ENCODE results near the gene ORMDL1. TPM values are rescaled to one million over a fixed set of nuclear protein-coding genes. Genes with fewer than 3 reads are reported as not detected.
A peak's percentile ranks its signal among the peaks of the same experiment; 100 is the strongest.

ORMDL1 gene
- total and polyA plus RNA-seq, 2 of the 13 experiments (the other 11 are each of a cell fraction or from before 2014, with no cell fraction given), result 67.5 to 160 TPM

DNA sequence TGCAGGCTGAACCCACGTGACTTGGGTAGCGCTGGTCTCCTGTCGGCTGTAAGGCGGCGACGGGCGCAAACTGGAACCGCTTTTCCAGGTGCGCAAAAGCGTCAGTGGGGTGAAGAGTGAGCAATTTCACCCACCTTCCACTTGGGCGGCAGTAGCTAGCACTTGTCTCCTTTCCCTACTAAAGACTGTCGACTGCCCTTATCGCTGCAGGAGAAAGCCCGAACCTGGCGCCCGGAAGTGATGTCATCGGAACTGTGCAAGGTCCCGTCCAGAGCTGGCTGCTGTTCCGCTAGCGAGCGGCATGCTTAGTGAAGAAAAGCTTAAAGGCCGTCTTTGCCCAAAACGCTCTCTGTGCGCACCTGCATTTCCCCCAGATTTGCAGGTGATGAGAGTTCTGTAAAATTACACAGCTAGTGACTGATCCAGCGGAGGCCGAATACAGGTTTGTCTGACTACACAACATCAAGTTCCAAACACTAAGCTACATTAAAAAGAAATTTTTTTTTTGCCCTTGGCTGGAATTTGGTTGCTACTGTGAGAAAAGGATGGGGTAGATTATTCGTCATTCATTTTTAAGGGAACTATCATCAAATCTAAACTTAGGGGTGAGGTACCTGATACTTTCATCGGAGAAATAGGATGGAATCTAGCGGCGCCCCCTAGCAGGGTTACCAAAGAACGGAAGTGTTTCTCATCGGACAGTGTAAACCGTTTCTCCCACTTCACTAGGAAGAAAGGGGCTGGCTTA is 21.4 kb downstream of the ORMDL1 start, which contains the start of gene OSGEPL1 (continued):
- TF ChIP-seq HNF4G (IDR thresholded peaks at IDR 0.05; ENCODE audit: borderline replicate concordance, low read depth, low read length) (peak; percentile 9; the same call in 1 of the 2 replicates), HNF4G (CRISPR knock-in tag; IDR thresholded peaks at IDR 0.05; ENCODE audit: borderline replicate concordance, low read depth) (no peak; the same call in 1 of the 2 replicates), ZNF264 (CRISPR knock-in tag; IDR thresholded peaks at IDR 0.05) (peak; percentile 69; the same call in 1 of the 2 replicates), EED (CRISPR knock-in tag; IDR thresholded peaks at IDR 0.05) (peak; percentile 96), TCF7 (IDR thresholded peaks at IDR 0.05; ENCODE audit: low read depth) (no peak), NFIC (IDR thresholded peaks at IDR 0.05; ENCODE audit: low read length) (0 out of 2 replicates have a peak, but pooled peaks have one; percentile 38), ZC3H4 (CRISPR knock-in tag; IDR thresholded peaks at IDR 0.05; ENCODE audit: borderline replicate concordance) (no peak), ATF1 (CRISPR knock-in tag; IDR thresholded peaks at IDR 0.05) (peak; percentile 95), ELF4 (CRISPR knock-in tag; IDR thresholded peaks at IDR 0.05; ENCODE audit: borderline replicate concordance) (peak; percentile 63; the same call in 1 of the 2 replicates), REPIN1 (CRISPR knock-in tag; IDR thresholded peaks at IDR 0.05; ENCODE audit: borderline replicate concordance, low read depth) (peak; percentile 99), POLR2A (IDR thresholded peaks at IDR 0.05; ENCODE audit: insufficient read depth in 1 of 2, low read depth in 2 of 2, low read length in 2 of 2) (peak; percentile 93 to 97), ATM (IDR thresholded peaks at IDR 0.05; ENCODE audit: borderline replicate concordance) (no peak)
- TF ChIP-seq, protein P1, sequence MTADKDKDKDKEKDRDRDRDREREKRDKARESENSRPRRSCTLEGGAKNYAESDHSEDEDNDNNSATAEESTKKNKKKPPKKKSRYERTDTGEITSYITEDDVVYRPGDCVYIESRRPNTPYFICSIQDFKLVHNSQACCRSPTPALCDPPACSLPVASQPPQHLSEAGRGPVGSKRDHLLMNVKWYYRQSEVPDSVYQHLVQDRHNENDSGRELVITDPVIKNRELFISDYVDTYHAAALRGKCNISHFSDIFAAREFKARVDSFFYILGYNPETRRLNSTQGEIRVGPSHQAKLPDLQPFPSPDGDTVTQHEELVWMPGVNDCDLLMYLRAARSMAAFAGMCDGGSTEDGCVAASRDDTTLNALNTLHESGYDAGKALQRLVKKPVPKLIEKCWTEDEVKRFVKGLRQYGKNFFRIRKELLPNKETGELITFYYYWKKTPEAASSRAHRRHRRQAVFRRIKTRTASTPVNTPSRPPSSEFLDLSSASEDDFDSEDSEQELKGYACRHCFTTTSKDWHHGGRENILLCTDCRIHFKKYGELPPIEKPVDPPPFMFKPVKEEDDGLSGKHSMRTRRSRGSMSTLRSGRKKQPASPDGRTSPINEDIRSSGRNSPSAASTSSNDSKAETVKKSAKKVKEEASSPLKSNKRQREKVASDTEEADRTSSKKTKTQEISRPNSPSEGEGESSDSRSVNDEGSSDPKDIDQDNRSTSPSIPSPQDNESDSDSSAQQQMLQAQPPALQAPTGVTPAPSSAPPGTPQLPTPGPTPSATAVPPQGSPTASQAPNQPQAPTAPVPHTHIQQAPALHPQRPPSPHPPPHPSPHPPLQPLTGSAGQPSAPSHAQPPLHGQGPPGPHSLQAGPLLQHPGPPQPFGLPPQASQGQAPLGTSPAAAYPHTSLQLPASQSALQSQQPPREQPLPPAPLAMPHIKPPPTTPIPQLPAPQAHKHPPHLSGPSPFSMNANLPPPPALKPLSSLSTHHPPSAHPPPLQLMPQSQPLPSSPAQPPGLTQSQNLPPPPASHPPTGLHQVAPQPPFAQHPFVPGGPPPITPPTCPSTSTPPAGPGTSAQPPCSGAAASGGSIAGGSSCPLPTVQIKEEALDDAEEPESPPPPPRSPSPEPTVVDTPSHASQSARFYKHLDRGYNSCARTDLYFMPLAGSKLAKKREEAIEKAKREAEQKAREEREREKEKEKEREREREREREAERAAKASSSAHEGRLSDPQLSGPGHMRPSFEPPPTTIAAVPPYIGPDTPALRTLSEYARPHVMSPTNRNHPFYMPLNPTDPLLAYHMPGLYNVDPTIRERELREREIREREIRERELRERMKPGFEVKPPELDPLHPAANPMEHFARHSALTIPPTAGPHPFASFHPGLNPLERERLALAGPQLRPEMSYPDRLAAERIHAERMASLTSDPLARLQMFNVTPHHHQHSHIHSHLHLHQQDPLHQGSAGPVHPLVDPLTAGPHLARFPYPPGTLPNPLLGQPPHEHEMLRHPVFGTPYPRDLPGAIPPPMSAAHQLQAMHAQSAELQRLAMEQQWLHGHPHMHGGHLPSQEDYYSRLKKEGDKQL (CRISPR knock-in tag; IDR thresholded peaks at IDR 0.05; ENCODE audit: low read depth), result 0 out of 2 replicates have a peak, but pooled peaks have one; percentile 34
- TF ChIP-seq, protein P2, sequence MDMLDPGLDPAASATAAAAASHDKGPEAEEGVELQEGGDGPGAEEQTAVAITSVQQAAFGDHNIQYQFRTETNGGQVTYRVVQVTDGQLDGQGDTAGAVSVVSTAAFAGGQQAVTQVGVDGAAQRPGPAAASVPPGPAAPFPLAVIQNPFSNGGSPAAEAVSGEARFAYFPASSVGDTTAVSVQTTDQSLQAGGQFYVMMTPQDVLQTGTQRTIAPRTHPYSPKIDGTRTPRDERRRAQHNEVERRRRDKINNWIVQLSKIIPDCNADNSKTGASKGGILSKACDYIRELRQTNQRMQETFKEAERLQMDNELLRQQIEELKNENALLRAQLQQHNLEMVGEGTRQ (IDR thresholded peaks at IDR 0.05; ENCODE audit: low read depth, low read length), result no peak; the same call in 1 of the 2 replicates
- TF ChIP-seq, protein P2 (CRISPR knock-in tag; IDR thresholded peaks at IDR 0.05; ENCODE audit: borderline replicate concordance), result peak; percentile 89
- TF ChIP-seq, protein P3, sequence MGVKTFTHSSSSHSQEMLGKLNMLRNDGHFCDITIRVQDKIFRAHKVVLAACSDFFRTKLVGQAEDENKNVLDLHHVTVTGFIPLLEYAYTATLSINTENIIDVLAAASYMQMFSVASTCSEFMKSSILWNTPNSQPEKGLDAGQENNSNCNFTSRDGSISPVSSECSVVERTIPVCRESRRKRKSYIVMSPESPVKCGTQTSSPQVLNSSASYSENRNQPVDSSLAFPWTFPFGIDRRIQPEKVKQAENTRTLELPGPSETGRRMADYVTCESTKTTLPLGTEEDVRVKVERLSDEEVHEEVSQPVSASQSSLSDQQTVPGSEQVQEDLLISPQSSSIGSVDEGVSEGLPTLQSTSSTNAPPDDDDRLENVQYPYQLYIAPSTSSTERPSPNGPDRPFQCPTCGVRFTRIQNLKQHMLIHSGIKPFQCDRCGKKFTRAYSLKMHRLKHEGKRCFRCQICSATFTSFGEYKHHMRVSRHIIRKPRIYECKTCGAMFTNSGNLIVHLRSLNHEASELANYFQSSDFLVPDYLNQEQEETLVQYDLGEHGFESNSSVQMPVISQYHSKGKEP (CRISPR knock-in tag; IDR thresholded peaks at IDR 0.05), result no peak
- TF ChIP-seq, protein P4, sequence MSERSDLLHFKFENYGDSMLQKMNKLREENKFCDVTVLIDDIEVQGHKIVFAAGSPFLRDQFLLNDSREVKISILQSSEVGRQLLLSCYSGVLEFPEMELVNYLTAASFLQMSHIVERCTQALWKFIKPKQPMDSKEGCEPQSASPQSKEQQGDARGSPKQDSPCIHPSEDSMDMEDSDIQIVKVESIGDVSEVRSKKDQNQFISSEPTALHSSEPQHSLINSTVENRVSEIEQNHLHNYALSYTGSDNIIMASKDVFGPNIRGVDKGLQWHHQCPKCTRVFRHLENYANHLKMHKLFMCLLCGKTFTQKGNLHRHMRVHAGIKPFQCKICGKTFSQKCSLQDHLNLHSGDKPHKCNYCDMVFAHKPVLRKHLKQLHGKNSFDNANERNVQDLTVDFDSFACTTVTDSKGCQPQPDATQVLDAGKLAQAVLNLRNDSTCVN (CRISPR knock-in tag; IDR thresholded peaks at IDR 0.05; ENCODE audit: borderline replicate concordance), result peak; percentile 84
- TF ChIP-seq, protein P5, sequence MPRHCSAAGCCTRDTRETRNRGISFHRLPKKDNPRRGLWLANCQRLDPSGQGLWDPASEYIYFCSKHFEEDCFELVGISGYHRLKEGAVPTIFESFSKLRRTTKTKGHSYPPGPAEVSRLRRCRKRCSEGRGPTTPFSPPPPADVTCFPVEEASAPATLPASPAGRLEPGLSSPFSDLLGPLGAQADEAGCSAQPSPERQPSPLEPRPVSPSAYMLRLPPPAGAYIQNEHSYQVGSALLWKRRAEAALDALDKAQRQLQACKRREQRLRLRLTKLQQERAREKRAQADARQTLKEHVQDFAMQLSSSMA (CRISPR knock-in tag; IDR thresholded peaks at IDR 0.05), result peak; percentile 43
